ENCODE data around the gene LAMP2.
A peak's percentile ranks its signal among the peaks of the same experiment; 100 is the strongest.
"Not testable (repeated sequence)": the region's sequence is repeated elsewhere in the genome, so short reads cannot be mapped to it uniquely, and the experiment has no call there.

The LAMP2 gene

GRCh38 chrX:120468825-120469525 is at the start of gene LAMP2:
LAMP2 (minus strand) TSS chrX:120469296; CDS start chrX:120469169, 127 bp downstream.
- H3K4me1 ChIP-seq (ENCODE audit: control insufficient read depth in 1 of 2, insufficient read depth in 2 of 2, low read length in 2 of 2), result peaks cover 0 to 6% of the 10 kb centered on the region in 2 donors
- H3K27me3 ChIP-seq (ENCODE audit: low read depth, low read length), result no peaks in the 10 kb centered on the region
- H3K27ac ChIP-seq (ENCODE audit: low read length), result peak within 1 kb of the TSS; percentile 67
- peak within 1 kb of the TSS; percentile 68 to 75 for H3K4me3 ChIP-seq (ENCODE audit: low read depth in 1 of 2, low read length in 2 of 2)
- H3K9me3 ChIP-seq (ENCODE audit: control insufficient read depth in 1 of 2, low read length in 2 of 2), result no peaks in the 10 kb centered on the region
- H3K36me3 ChIP-seq (ENCODE audit: control insufficient read depth in 1 of 2, insufficient read depth in 2 of 2, low read length in 2 of 2), result peaks cover 0 to 4% of the 10 kb centered on the region in 2 donors

- Histone ChIP-seq H3K4me3 (ENCODE audit: low read depth in 1 of 2, low read length in 2 of 2) (no peak overlapping the region), H3K9me3 (ENCODE audit: control insufficient read depth in 1 of 2, low read length in 2 of 2) (no peaks in the 10 kb centered on the region)
Measured at GRCh38 chrX:120517936-120518335, 48.8 kb upstream of the LAMP2 start.

GRCh38 chrX:120514236-120514635 is 45.1 kb upstream of the LAMP2 start:
- Histone ChIP-seq H3K27ac (ENCODE audit: low read length) (no peak overlapping the region), H3K36me3 (ENCODE audit: control insufficient read depth in 1 of 2, insufficient read depth in 2 of 2, low read length in 2 of 2) (no peaks in the 10 kb centered on the region), H3K4me1 (ENCODE audit: control insufficient read depth in 1 of 2, insufficient read depth in 2 of 2, low read length in 2 of 2) (no peaks in the 10 kb centered on the region)

More at GRCh38 chrX:120517936-120518335, 48.8 kb upstream of the LAMP2 start:
- H3K36me3 ChIP-seq (ENCODE audit: control insufficient read depth in 1 of 2, insufficient read depth in 2 of 2, low read length in 2 of 2), result no peaks in the 10 kb centered on the region
- H3K27me3 ChIP-seq (ENCODE audit: low read depth, low read length), result no peaks in the 10 kb centered on the region
- no peak overlapping the region for H3K27ac ChIP-seq (ENCODE audit: low read length)
- no peaks in the 10 kb centered on the region for H3K4me1 ChIP-seq (ENCODE audit: control insufficient read depth in 1 of 2, insufficient read depth in 2 of 2, low read length in 2 of 2)

GRCh38 chrX:120512627-120513026 is 43.5 kb upstream of the LAMP2 start:
- no peaks in the 10 kb centered on the region for H3K27me3 ChIP-seq (ENCODE audit: low read depth, low read length)
- no peaks in the 10 kb centered on the region for H3K36me3 ChIP-seq (ENCODE audit: control insufficient read depth in 1 of 2, insufficient read depth in 2 of 2, low read length in 2 of 2)
- no peaks in the 10 kb centered on the region for H3K4me1 ChIP-seq (ENCODE audit: control insufficient read depth in 1 of 2, insufficient read depth in 2 of 2, low read length in 2 of 2)
- peak overlapping the region; percentile 4 for H3K27ac ChIP-seq (ENCODE audit: low read length)
- H3K9me3 ChIP-seq (ENCODE audit: control insufficient read depth in 1 of 2, low read length in 2 of 2), result no peaks in the 10 kb centered on the region
- no peak overlapping the region for H3K4me3 ChIP-seq (ENCODE audit: low read depth in 1 of 2, low read length in 2 of 2)

More at GRCh38 chrX:120514236-120514635, 45.1 kb upstream of the LAMP2 start:
- Histone ChIP-seq H3K9me3 (ENCODE audit: control insufficient read depth in 1 of 2, low read length in 2 of 2) (no peaks in the 10 kb centered on the region), H3K4me3 (ENCODE audit: low read depth in 1 of 2, low read length in 2 of 2) (no peak overlapping the region), H3K27me3 (ENCODE audit: low read depth, low read length) (no peaks in the 10 kb centered on the region)

GRCh38 chrX:120512222-120512621 is 43.1 kb upstream of the LAMP2 start:
- Histone ChIP-seq H3K4me1 (ENCODE audit: control insufficient read depth in 1 of 2, insufficient read depth in 2 of 2, low read length in 2 of 2) (no peaks in the 10 kb centered on the region), H3K36me3 (ENCODE audit: control insufficient read depth in 1 of 2, insufficient read depth in 2 of 2, low read length in 2 of 2) (no peaks in the 10 kb centered on the region), H3K27me3 (ENCODE audit: low read depth, low read length) (no peaks in the 10 kb centered on the region), H3K4me3 (ENCODE audit: low read depth in 1 of 2, low read length in 2 of 2) (no peak overlapping the region), H3K9me3 (ENCODE audit: control insufficient read depth in 1 of 2, low read length in 2 of 2) (no peaks in the 10 kb centered on the region), H3K27ac (ENCODE audit: low read length) (peak overlapping the region; percentile 4)

GRCh38 chrX:120504569-120504968 is 35.5 kb upstream of the LAMP2 start:
- Histone ChIP-seq H3K4me3 (ENCODE audit: low read depth in 1 of 2, low read length in 2 of 2) (no peak overlapping the region), H3K27me3 (ENCODE audit: low read depth, low read length) (no peaks in the 10 kb centered on the region), H3K27ac (ENCODE audit: low read length) (no peak overlapping the region), H3K36me3 (ENCODE audit: control insufficient read depth in 1 of 2, insufficient read depth in 2 of 2, low read length in 2 of 2) (no peaks in the 10 kb centered on the region), H3K9me3 (ENCODE audit: control insufficient read depth in 1 of 2, low read length in 2 of 2) (no peaks in the 10 kb centered on the region), H3K4me1 (ENCODE audit: control insufficient read depth in 1 of 2, insufficient read depth in 2 of 2, low read length in 2 of 2) (no peaks in the 10 kb centered on the region)

GRCh38 chrX:120499301-120500072 is 30.4 kb upstream of the LAMP2 start:
- H3K9me3 ChIP-seq (ENCODE audit: control insufficient read depth in 1 of 2, low read length in 2 of 2), result no peaks in the 10 kb centered on the region
- no peaks in the 10 kb centered on the region for H3K27me3 ChIP-seq (ENCODE audit: low read depth, low read length)
- H3K4me3 ChIP-seq (ENCODE audit: low read depth in 1 of 2, low read length in 2 of 2), result no peak overlapping the region
- H3K36me3 ChIP-seq (ENCODE audit: control insufficient read depth in 1 of 2, insufficient read depth in 2 of 2, low read length in 2 of 2), result no peaks in the 10 kb centered on the region
- no peak overlapping the region for H3K27ac ChIP-seq (ENCODE audit: low read length)
- no peaks in the 10 kb centered on the region for H3K4me1 ChIP-seq (ENCODE audit: control insufficient read depth in 1 of 2, insufficient read depth in 2 of 2, low read length in 2 of 2)

GRCh38 chrX:120490119-120490518 is 21.0 kb upstream of the LAMP2 start:
- H3K27ac ChIP-seq (ENCODE audit: low read length); H3K9me3 ChIP-seq (ENCODE audit: control insufficient read depth in 1 of 2, low read length in 2 of 2); H3K27me3 ChIP-seq (ENCODE audit: low read depth, low read length); H3K36me3 ChIP-seq (ENCODE audit: control insufficient read depth in 1 of 2, insufficient read depth in 2 of 2, low read length in 2 of 2); H3K4me3 ChIP-seq (ENCODE audit: low read depth in 1 of 2, low read length in 2 of 2); H3K4me1 ChIP-seq (ENCODE audit: control insufficient read depth in 1 of 2, insufficient read depth in 2 of 2, low read length in 2 of 2): not testable (repeated sequence)

- Histone ChIP-seq H3K27me3 (ENCODE audit: low read depth, low read length) (no peaks in the 10 kb centered on the region), H3K27ac (ENCODE audit: low read length) (no peak overlapping the region), H3K4me3 (ENCODE audit: low read depth in 1 of 2, low read length in 2 of 2) (no peak overlapping the region), H3K4me1 (ENCODE audit: control insufficient read depth in 1 of 2, insufficient read depth in 2 of 2, low read length in 2 of 2) (no peaks in the 10 kb centered on the region), H3K9me3 (ENCODE audit: control insufficient read depth in 1 of 2, low read length in 2 of 2) (no peaks in the 10 kb centered on the region), H3K36me3 (ENCODE audit: control insufficient read depth in 1 of 2, insufficient read depth in 2 of 2, low read length in 2 of 2) (no peaks in the 10 kb centered on the region)
Measured at GRCh38 chrX:120486786-120487185, 17.7 kb upstream of the LAMP2 start.

GRCh38 chrX:120485638-120486520 is 16.8 kb upstream of the LAMP2 start:
- Histone ChIP-seq H3K9me3 (ENCODE audit: control insufficient read depth in 1 of 2, low read length in 2 of 2) (no peaks in the 10 kb centered on the region), H3K4me3 (ENCODE audit: low read depth in 1 of 2, low read length in 2 of 2) (peak overlapping the region; percentile 58 to 63), H3K4me1 (ENCODE audit: control insufficient read depth in 1 of 2, insufficient read depth in 2 of 2, low read length in 2 of 2) (no peaks in the 10 kb centered on the region), H3K36me3 (ENCODE audit: control insufficient read depth in 1 of 2, insufficient read depth in 2 of 2, low read length in 2 of 2) (no peaks in the 10 kb centered on the region), H3K27ac (ENCODE audit: low read length) (peak overlapping the region; percentile 82), H3K27me3 (ENCODE audit: low read depth, low read length) (no peaks in the 10 kb centered on the region)

GRCh38 chrX:120485315-120485637 is 16.2 kb upstream of the LAMP2 start:
- no peaks in the 10 kb centered on the region for H3K36me3 ChIP-seq (ENCODE audit: control insufficient read depth in 1 of 2, insufficient read depth in 2 of 2, low read length in 2 of 2)
- peak overlapping the region; percentile 82 for H3K27ac ChIP-seq (ENCODE audit: low read length)
- H3K9me3 ChIP-seq (ENCODE audit: control insufficient read depth in 1 of 2, low read length in 2 of 2), result no peaks in the 10 kb centered on the region
- no peaks in the 10 kb centered on the region for H3K4me1 ChIP-seq (ENCODE audit: control insufficient read depth in 1 of 2, insufficient read depth in 2 of 2, low read length in 2 of 2)
- no peaks in the 10 kb centered on the region for H3K27me3 ChIP-seq (ENCODE audit: low read depth, low read length)
- H3K4me3 ChIP-seq (ENCODE audit: low read depth in 1 of 2, low read length in 2 of 2), result peak overlapping the region; percentile 58 to 63
